ENCODE results near the gene NDUFV3.
"Not testable (repeated sequence)": the region's sequence is repeated elsewhere in the genome, so short reads cannot be mapped to it uniquely, and the experiment has no call there.

The NDUFV3 gene

GRCh38 chr21:42937034-42937940, 44.2 kb downstream of the NDUFV3 start:
- DNase-seq (ENCODE audit: low read depth): not testable (repeated sequence)

GRCh38 chr21:42937960-42938605, 45.0 kb downstream of the NDUFV3 start:
- DNase-seq (ENCODE audit: low read depth): no peak

GRCh38 chr21:42938606-42938995, 45.5 kb downstream of the NDUFV3 start:
- DNase-seq (ENCODE audit: low read depth): not testable (repeated sequence)

GRCh38 chr21:42939582-42940413, 46.7 kb downstream of the NDUFV3 start:
- no peak for DNase-seq (ENCODE audit: low read depth)

- DNase-seq (ENCODE audit: low read depth): no peak
Observed at GRCh38 chr21:42941696-42942085, 48.6 kb downstream of the NDUFV3 start.

- DNase-seq (ENCODE audit: low read depth): no peak
Observed at GRCh38 chr21:42942244-42942643, 49.1 kb downstream of the NDUFV3 start.

GRCh38 chr21:42949094-42949755, 56.1 kb downstream of the NDUFV3 start:
- DNase-seq (ENCODE audit: low read depth): not testable (repeated sequence)

GRCh38 chr21:42951193-42951592, 58.1 kb downstream of the NDUFV3 start:
- DNase-seq (ENCODE audit: low read depth): not testable (repeated sequence)

GRCh38 chr21:42956824-42957630, 63.9 kb downstream of the NDUFV3 start:
- DNase-seq (ENCODE audit: low read depth): no peak

- DNase-seq (ENCODE audit: low read depth): not testable (repeated sequence)
Observed at GRCh38 chr21:42958122-42958521, 65.0 kb downstream of the NDUFV3 start.

GRCh38 chr21:42959728-42960127, 66.6 kb downstream of the NDUFV3 start:
- no peak for DNase-seq (ENCODE audit: low read depth)

GRCh38 chr21:42962380-42963007, 69.4 kb downstream of the NDUFV3 start:
- no peak for DNase-seq (ENCODE audit: low read depth)
